ENCODE data around the gene ABHD2.

ABHD2 gene

DNA sequence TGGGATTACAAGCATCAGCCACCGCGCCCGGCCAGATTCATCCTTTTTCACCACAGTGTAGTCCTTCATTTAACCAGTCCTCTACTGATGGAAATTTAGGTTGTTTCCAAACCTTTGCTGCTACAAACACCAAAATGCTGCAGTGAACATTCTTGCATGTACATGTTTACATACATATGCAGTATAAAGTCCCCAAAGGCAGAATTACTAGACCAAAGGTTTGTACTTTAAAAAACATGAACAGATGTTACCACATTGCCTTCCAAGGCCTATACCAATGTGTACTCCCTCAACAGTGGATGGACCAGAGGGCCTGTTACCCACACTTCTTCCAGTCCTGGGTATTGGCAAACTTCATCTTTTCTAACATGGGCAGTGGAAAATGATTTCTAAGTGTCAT is 82.1 kb downstream of the ABHD2 start:
- TF ChIP-seq, protein P1, sequence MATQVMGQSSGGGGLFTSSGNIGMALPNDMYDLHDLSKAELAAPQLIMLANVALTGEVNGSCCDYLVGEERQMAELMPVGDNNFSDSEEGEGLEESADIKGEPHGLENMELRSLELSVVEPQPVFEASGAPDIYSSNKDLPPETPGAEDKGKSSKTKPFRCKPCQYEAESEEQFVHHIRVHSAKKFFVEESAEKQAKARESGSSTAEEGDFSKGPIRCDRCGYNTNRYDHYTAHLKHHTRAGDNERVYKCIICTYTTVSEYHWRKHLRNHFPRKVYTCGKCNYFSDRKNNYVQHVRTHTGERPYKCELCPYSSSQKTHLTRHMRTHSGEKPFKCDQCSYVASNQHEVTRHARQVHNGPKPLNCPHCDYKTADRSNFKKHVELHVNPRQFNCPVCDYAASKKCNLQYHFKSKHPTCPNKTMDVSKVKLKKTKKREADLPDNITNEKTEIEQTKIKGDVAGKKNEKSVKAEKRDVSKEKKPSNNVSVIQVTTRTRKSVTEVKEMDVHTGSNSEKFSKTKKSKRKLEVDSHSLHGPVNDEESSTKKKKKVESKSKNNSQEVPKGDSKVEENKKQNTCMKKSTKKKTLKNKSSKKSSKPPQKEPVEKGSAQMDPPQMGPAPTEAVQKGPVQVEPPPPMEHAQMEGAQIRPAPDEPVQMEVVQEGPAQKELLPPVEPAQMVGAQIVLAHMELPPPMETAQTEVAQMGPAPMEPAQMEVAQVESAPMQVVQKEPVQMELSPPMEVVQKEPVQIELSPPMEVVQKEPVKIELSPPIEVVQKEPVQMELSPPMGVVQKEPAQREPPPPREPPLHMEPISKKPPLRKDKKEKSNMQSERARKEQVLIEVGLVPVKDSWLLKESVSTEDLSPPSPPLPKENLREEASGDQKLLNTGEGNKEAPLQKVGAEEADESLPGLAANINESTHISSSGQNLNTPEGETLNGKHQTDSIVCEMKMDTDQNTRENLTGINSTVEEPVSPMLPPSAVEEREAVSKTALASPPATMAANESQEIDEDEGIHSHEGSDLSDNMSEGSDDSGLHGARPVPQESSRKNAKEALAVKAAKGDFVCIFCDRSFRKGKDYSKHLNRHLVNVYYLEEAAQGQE (IDR thresholded peaks at IDR 0.05; ENCODE audit: insufficient read depth in 1 of 2, low read depth in 2 of 2, low read length in 2 of 2), result no peak
- TF ChIP-seq POLR2AphosphoS5 (IDR thresholded peaks at IDR 0.05; ENCODE audit: low read depth, low read length) (no peak), TAF1 (IDR thresholded peaks at IDR 0.05; ENCODE audit: borderline replicate concordance, insufficient read depth, low read length) (no peak), FOXP2 (optimal IDR thresholded peaks at IDR 0.05; ENCODE audit: borderline replicate concordance, extremely low read depth, extremely low read length, insufficient read depth) (no peak), SIN3A (IDR thresholded peaks at IDR 0.05; ENCODE audit: borderline replicate concordance, insufficient read depth, low read length) (no peak)

DNA sequence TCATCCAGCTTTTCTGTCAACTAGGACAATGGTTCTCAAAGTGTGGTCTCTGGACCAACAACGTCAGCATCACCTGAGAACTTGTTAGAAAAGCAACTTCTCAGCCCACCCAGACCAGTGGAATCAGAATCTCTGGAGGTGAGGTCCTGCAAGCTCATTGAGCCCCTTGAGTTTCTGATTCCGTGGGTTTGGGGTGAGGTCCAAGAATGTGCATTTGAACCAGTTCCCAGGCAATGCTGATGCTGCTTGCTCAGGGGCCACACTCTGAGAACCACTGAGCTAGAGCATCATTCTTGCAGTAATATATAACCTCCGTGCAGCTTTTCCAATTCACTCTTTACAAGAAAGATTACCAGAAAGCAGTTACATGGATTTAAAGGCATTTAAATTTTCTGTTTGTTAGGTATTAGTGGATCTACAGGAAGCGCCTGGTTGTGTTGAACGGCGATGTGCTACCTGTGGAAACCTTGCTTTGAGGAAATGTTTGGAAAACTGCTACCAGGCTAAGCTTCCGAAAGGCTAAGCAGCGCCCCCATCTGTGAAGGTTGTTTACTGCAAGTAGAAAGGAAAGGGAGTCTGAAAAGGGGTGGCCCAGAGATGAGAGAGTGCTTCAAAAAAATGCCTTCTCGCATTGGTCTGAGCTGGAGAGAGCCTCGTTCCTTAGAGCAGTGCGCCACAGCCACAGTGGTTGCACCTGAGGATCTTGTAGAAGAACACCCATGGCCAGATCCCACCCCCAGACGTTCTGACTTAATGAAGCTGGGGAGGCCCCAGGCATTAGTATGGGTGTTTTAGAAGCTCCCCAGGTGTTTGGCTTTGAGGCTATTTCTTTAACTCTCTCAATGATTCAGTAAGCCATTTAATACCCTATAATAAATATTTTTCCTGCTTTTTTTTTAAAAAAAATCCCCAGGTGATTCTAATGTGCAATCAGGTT is 83.1 kb downstream of the ABHD2 start:
- no peak for TF ChIP-seq SIN3A (IDR thresholded peaks at IDR 0.05; ENCODE audit: borderline replicate concordance, insufficient read depth, low read length)
- TF ChIP-seq TAF1 (IDR thresholded peaks at IDR 0.05; ENCODE audit: borderline replicate concordance, insufficient read depth, low read length), result no peak
- TF ChIP-seq POLR2AphosphoS5 (IDR thresholded peaks at IDR 0.05; ENCODE audit: low read depth, low read length), result no peak
- TF ChIP-seq, protein P1 (IDR thresholded peaks at IDR 0.05; ENCODE audit: insufficient read depth in 1 of 2, low read depth in 2 of 2, low read length in 2 of 2), result no peak
- TF ChIP-seq FOXP2 (optimal IDR thresholded peaks at IDR 0.05; ENCODE audit: borderline replicate concordance, extremely low read depth, extremely low read length, insufficient read depth), result no peak

DNA sequence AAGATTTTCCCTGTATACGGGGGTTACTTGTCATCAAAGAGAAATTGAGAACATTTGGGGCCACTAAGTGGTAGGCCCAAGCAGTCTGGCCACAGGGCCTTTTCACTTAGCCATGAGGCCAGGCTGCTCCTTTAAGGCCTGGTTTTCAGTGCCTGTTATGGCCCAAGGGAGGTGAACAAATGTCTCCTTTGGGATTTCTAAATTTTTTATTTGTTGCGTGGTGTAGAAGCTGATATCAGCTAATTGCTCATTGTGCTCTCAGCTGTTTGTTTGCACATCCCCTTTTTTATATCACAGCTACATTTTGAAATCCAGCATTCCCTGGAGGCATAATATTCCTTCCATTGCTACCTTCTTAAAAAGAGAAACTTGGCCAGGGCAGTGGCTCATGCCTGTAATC is 84.7 kb downstream of the ABHD2 start:
- TF ChIP-seq TAF1 (IDR thresholded peaks at IDR 0.05; ENCODE audit: borderline replicate concordance, insufficient read depth, low read length) (no peak), POLR2AphosphoS5 (IDR thresholded peaks at IDR 0.05; ENCODE audit: low read depth, low read length) (no peak), FOXP2 (optimal IDR thresholded peaks at IDR 0.05; ENCODE audit: borderline replicate concordance, extremely low read depth, extremely low read length, insufficient read depth) (no peak), SIN3A (IDR thresholded peaks at IDR 0.05; ENCODE audit: borderline replicate concordance, insufficient read depth, low read length) (no peak)
- TF ChIP-seq, protein P1 (IDR thresholded peaks at IDR 0.05; ENCODE audit: insufficient read depth in 1 of 2, low read depth in 2 of 2, low read length in 2 of 2), result no peak

DNA sequence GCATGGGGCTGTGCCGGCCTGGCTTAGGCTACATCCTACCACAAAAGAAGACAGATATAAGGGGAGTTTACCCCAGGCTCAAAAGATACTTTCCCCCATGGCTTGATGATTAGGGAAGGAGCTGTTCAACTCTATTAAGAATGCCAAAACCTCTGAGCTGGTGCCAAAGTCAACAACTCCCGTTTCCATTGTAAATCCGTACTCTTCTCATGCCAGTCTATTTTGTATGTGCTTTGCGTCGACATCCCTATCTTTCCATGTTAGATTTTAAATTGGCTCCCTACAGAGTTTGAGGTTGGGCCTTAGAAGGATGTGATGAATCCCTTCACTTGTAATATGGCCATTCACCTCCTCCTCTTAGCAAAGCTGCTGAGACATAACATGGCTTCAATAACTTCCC is 86.2 kb downstream of the ABHD2 start:
- TF ChIP-seq, protein P1 (IDR thresholded peaks at IDR 0.05; ENCODE audit: insufficient read depth in 1 of 2, low read depth in 2 of 2, low read length in 2 of 2), result no peak
- TF ChIP-seq SIN3A (IDR thresholded peaks at IDR 0.05; ENCODE audit: borderline replicate concordance, insufficient read depth, low read length) (no peak), POLR2AphosphoS5 (IDR thresholded peaks at IDR 0.05; ENCODE audit: low read depth, low read length) (no peak), TAF1 (IDR thresholded peaks at IDR 0.05; ENCODE audit: borderline replicate concordance, insufficient read depth, low read length) (no peak), FOXP2 (optimal IDR thresholded peaks at IDR 0.05; ENCODE audit: borderline replicate concordance, extremely low read depth, extremely low read length, insufficient read depth) (no peak)
